Vagina (tissue), 2 donors: Measurements from ENCODE around the gene SETDB1. TPM values are rescaled to one million over a fixed set of nuclear protein-coding genes. Genes with fewer than 3 reads are reported as not detected.
"Not testable (repeated sequence)": the region's sequence is repeated elsewhere in the genome, so short reads cannot be mapped to it uniquely, and the experiment has no call there.

Experiments
- DNase-seq, 2 donors: peaks; one replicate each; pipeline ENCODE4 v3.0.0-alpha.2; 2017; ENCODE audit errors: extremely low spot score in 2 of 2
- H3K27ac ChIP-seq: fragments of 200-600 bp; sonication (generic); one replicate; pipeline ENCODE4 v1.5.1; 2019
- H3K27me3 ChIP-seq: fragments of 200-600 bp; sonication (generic); one replicate; pipeline ENCODE4 v1.5.1; 2019
- H3K36me3 ChIP-seq, 2 donors: fragments of 200-600 bp; sonication (generic); one replicate each; pipeline ENCODE4 v1.5.1; 2017 to 2019
- H3K4me1 ChIP-seq: fragments of 200-600 bp; sonication (generic); one replicate; pipeline ENCODE4 v1.5.1; 2019
- H3K4me3 ChIP-seq, 2 donors: fragments of 200-600 bp; sonication (generic); 1 replicate in 1 of 2; 2 replicates in 1 of 2; pipeline ENCODE4 v1.5.1; 2016 to 2019
- H3K9me3 ChIP-seq: fragments of 200-600 bp; sonication (generic); one replicate; pipeline ENCODE4 v1.5.1; 2019
- CTCF ChIP-seq, 3 experiments: fragments of 450-650 bp in 2 of 3; fragments of 200-600 bp in 1 of 3; sonication (generic) in 1 of 3; IDR thresholded peaks; one replicate each; pipeline ENCODE4 v1.5.1; 2017 to 2019; ENCODE audit warnings: antibody characterized with exemption in 3 of 3, mild to moderate bottlenecking in 2 of 3, moderate library complexity in 2 of 3
- POLR2A ChIP-seq, 2 donors: fragments of 450-650 bp; IDR thresholded peaks; one replicate each; pipeline ENCODE4 v1.6.1; 2017; ENCODE audit warnings: antibody characterized with exemption in 2 of 2, mild to moderate bottlenecking in 2 of 2, moderate library complexity in 2 of 2
- POLR2AphosphoS5 ChIP-seq, 2 donors: sonication (generic); formaldehyde crosslinking; IDR thresholded peaks; one replicate each; pipeline ENCODE4 v1.9.0; 2017; ENCODE audit warnings: antibody characterized with exemption in 2 of 2, mild to moderate bottlenecking in 2 of 2, low read depth in 1 of 2; ENCODE audit not compliant: insufficient read depth in 1 of 2
- intact Hi-C: fragments of 100-400 bp; cut with DNase I; formaldehyde crosslinking; loops from one replicate; pipeline ENCODE4 v1.15.1; 2023
- total RNA-seq: library from RNA; depleted of rRNA; stranded (reverse); fragments of >200 nt; gene quantifications from one replicate; pipeline ENCODE4 v1.2.3, GENCODE V29; 2016

The SETDB1 gene
- 51.1 TPM for total RNA-seq

GRCh38 chr1:150926097-150926741 lies at the start of gene SETDB1:
Gene SETDB1 (plus strand): TSS chr1:150926363. CDS start chr1:150927715, 1,352 bp downstream.
- peak within 1 kb of the TSS; percentile 79 for H3K27ac ChIP-seq
- no peak for TF ChIP-seq CTCF (IDR thresholded peaks at IDR 0.05)
- peak; percentile 85 to 98 for TF ChIP-seq POLR2AphosphoS5 (IDR thresholded peaks at IDR 0.05; ENCODE audit: insufficient read depth in 1 of 2, low read depth in 1 of 2)
- peak in 1 of 2 donors; percentile 32 for TF ChIP-seq POLR2A (IDR thresholded peaks at IDR 0.05)
- H3K4me3 ChIP-seq, result peak within 1 kb of the TSS; percentile 72 to 88
- H3K36me3 ChIP-seq, result peaks cover 0 to 37% of the 10 kb centered on the region in 2 donors
- intact Hi-C loops, result loop anchor here (10.0 kb wide), 1 partner anchor 51 kb away; the partner anchor contains the start of gene ARNT
- peak in 1 of 2 donors; percentile 93 for DNase-seq
- no peaks in the 10 kb centered on the region for H3K9me3 ChIP-seq
- H3K4me1 ChIP-seq, result peaks cover 12% of the 10 kb centered on the region
- H3K27me3 ChIP-seq, result no peaks in the 10 kb centered on the region

DNA sequence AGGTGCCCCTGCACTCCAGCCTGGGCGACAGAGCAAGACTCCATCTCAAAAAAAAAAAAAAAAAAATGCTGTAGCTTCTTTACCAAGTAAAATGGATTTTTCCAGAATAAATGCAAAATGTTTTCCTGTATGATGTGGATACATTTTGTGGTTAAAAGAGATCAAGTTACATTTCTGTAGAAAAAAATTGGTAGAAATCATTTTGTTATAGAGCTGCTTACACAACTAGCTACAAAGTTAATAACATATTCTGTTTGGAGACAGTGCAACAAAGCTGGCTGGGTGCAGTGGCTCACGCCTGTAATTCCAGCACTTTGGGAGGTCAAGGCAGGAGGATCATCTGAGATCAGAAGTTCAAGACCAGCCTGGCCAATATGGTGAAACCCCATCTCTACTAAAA lies 47.2 kb upstream of the SETDB1 start:
- intact Hi-C loops, result loop anchor here (1.0 to 10.0 kb wide), 2 partner anchors 46 kb away; partner anchors contain the start of gene SETDB1
- peaks cover 16% of the 10 kb centered on the region for H3K4me1 ChIP-seq
- H3K36me3 ChIP-seq, DNase-seq, H3K4me3 ChIP-seq, H3K27me3 ChIP-seq, H3K27ac ChIP-seq, H3K9me3 ChIP-seq: not testable (repeated sequence)

- H3K4me1 ChIP-seq, result no peaks in the 10 kb centered on the region
- H3K9me3 ChIP-seq, result no peaks in the 10 kb centered on the region
- intact Hi-C loops, result no loop called here
- peak overlapping the region; percentile 78 for H3K27ac ChIP-seq
- H3K27me3 ChIP-seq, result no peaks in the 10 kb centered on the region
- peak overlapping the region in 1 of 2 donors; percentile 6 for H3K4me3 ChIP-seq
- DNase-seq, result no peak
- H3K36me3 ChIP-seq, result no peaks in the 10 kb centered on the region
- TF ChIP-seq POLR2AphosphoS5 (IDR thresholded peaks at IDR 0.05; ENCODE audit: insufficient read depth in 1 of 2, low read depth in 1 of 2), result peak; percentile 54 to 81
- no peak for TF ChIP-seq POLR2A (IDR thresholded peaks at IDR 0.05)
These were observed 44.7 kb upstream of the SETDB1 start for GRCh38 chr1:150881331-150882070.

DNA sequence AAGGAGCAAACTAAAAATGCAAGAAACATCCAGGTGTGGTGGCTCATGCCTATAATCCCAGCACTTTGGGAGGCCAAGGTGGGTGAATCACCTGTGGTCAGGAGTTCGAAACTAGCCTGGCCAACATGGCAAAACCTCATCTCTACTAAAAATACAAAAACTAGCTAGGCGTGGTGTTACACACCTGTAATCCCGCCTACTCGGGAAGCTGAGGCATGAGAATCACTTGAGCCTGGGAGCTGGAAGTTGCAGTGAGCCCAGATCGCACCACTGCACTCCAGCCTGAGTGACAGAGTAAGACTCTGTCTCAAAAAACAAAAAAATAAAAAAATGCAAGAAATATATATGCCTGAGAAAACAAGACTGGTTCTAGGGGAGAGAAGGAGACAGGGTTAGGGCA lies 43.0 kb upstream of the SETDB1 start:
- DNase-seq, H3K36me3 ChIP-seq, H3K27me3 ChIP-seq, H3K4me3 ChIP-seq, H3K9me3 ChIP-seq, intact Hi-C loops, H3K4me1 ChIP-seq: not testable (repeated sequence)
- H3K27ac ChIP-seq, result peak overlapping the region; percentile 78

- TF ChIP-seq POLR2A (IDR thresholded peaks at IDR 0.05), result no peak
- no peak for TF ChIP-seq CTCF (IDR thresholded peaks at IDR 0.05)
- no peak for TF ChIP-seq POLR2AphosphoS5 (IDR thresholded peaks at IDR 0.05; ENCODE audit: insufficient read depth in 1 of 2, low read depth in 1 of 2)
- intact Hi-C loops, result no loop called here
These were observed 39.1 kb upstream of the SETDB1 start, which contains the start of gene CTXND2 for GRCh38 chr1:150887018-150887417. Gene CTXND2 (plus strand): TSS chr1:150887136. CDS start chr1:150912315, 25,179 bp downstream.

GRCh38 chr1:150888727-150889126 lies 37.4 kb upstream of the SETDB1 start:
- H3K36me3 ChIP-seq, result no peaks in the 10 kb centered on the region
- H3K9me3 ChIP-seq, result no peaks in the 10 kb centered on the region
- no peaks in the 10 kb centered on the region for H3K27me3 ChIP-seq
- intact Hi-C loops, result no loop called here
- TF ChIP-seq CTCF (IDR thresholded peaks at IDR 0.05) (no peak), POLR2A (IDR thresholded peaks at IDR 0.05) (no peak), POLR2AphosphoS5 (IDR thresholded peaks at IDR 0.05; ENCODE audit: insufficient read depth in 1 of 2, low read depth in 1 of 2) (no peak)
- no peaks in the 10 kb centered on the region for H3K4me1 ChIP-seq
- no peak overlapping the region for H3K27ac ChIP-seq
- no peak for DNase-seq
- no peak overlapping the region for H3K4me3 ChIP-seq

More at GRCh38 chr1:150887018-150887417, 39.1 kb upstream of the SETDB1 start, which contains the start of gene CTXND2:
- Histone ChIP-seq H3K27ac (no peak within 1 kb of the TSS), H3K36me3 (no peaks in the 10 kb centered on the region), H3K9me3 (no peaks in the 10 kb centered on the region), H3K4me1 (no peaks in the 10 kb centered on the region), H3K27me3 (no peaks in the 10 kb centered on the region), H3K4me3 (no peak within 1 kb of the TSS)
- DNase-seq, result no peak
